Uterus (tissue), 2 donors: Measurements from ENCODE around the gene PCK2.

Experiments used
- CTCF ChIP-seq, 4 experiments: fragments of 200-600 bp in 2 of 4; fragments of 450-650 bp in 2 of 4; sonication (generic) in 2 of 4; IDR thresholded peaks; one replicate each; pipeline ENCODE4 v1.5.1; 2016 to 2019; ENCODE audit warnings: antibody characterized with exemption in 4 of 4, mild to moderate bottlenecking in 2 of 4, moderate library complexity in 1 of 4
- POLR2A ChIP-seq, 2 donors: fragments of 450-650 bp; IDR thresholded peaks; one replicate each; pipeline ENCODE4 v1.6.1; 2016; ENCODE audit warnings: antibody characterized with exemption in 2 of 2, mild to moderate bottlenecking in 1 of 2, moderate library complexity in 1 of 2

- TF ChIP-seq CTCF (IDR thresholded peaks at IDR 0.05) (no peak), POLR2A (IDR thresholded peaks at IDR 0.05) (no peak)
Observed at GRCh38 chr14:24063263-24063836, 30.8 kb upstream of the PCK2 start.
